DMS114 treated with DMSO at 0.1 percent for 48 hours (cell line): ENCODE measurements around the gene CIAO2B.
"Not testable (repeated sequence)": the region's sequence is repeated elsewhere in the genome, so short reads cannot be mapped to it uniquely, and the experiment has no call there.

Source experiments
- DNase-seq: peaks from one replicate; lab custom pipeline; 2025; ENCODE audit not compliant: unreplicated experiment; lab: John Stamatoyannopoulos, UW

CIAO2B gene

GRCh38 chr16:66956154-66956457 lies 21.9 kb upstream of the CIAO2B start:
- not testable (repeated sequence) for DNase-seq

- not testable (repeated sequence) for DNase-seq
These were observed 21.4 kb upstream of the CIAO2B start for GRCh38 chr16:66955363-66956153.

GRCh38 chr16:66954097-66954659 lies 20.0 kb upstream of the CIAO2B start:
- peak; percentile 68 for DNase-seq

- no peak for DNase-seq
These were observed 19.4 kb upstream of the CIAO2B start for GRCh38 chr16:66953462-66954096.

- DNase-seq, result no peak
These were observed 18.4 kb upstream of the CIAO2B start for GRCh38 chr16:66952430-66953110.

- DNase-seq, result no peak
These were observed 17.0 kb upstream of the CIAO2B start for GRCh38 chr16:66950971-66951790.

- no peak for DNase-seq
These were observed 16.2 kb upstream of the CIAO2B start for GRCh38 chr16:66950437-66950836.

GRCh38 chr16:66949472-66949871 lies 15.3 kb upstream of the CIAO2B start:
- no peak for DNase-seq

- DNase-seq, result no peak
These were observed 14.6 kb upstream of the CIAO2B start for GRCh38 chr16:66948837-66949225.

GRCh38 chr16:66948134-66948836 lies 14.1 kb upstream of the CIAO2B start:
- no peak for DNase-seq

- peak; percentile 90 for DNase-seq
These were observed 13.3 kb upstream of the CIAO2B start for GRCh38 chr16:66947302-66948065.

- DNase-seq, result no peak
These were observed 12.7 kb upstream of the CIAO2B start for GRCh38 chr16:66946974-66947301.

GRCh38 chr16:66946541-66946940 lies 12.3 kb upstream of the CIAO2B start:
- no peak for DNase-seq

- DNase-seq, result no peak
These were observed 11.7 kb upstream of the CIAO2B start for GRCh38 chr16:66945939-66946338.

GRCh38 chr16:66944971-66945370 lies 10.8 kb upstream of the CIAO2B start:
- not testable (repeated sequence) for DNase-seq

GRCh38 chr16:66944054-66944441 lies 9.8 kb upstream of the CIAO2B start:
- no peak for DNase-seq

- DNase-seq, result no peak
These were observed 9.3 kb upstream of the CIAO2B start for GRCh38 chr16:66943426-66944053.

GRCh38 chr16:66942981-66943380 lies 8.8 kb upstream of the CIAO2B start:
- no peak for DNase-seq

GRCh38 chr16:66940236-66940635 lies 6.0 kb upstream of the CIAO2B start:
- no peak for DNase-seq
